Right lobe of liver (tissue), 4 donors: ENCODE measurements around the gene YY2.

ENCODE experiments used
- CTCF ChIP-seq, 4 donors: fragments of 200-600 bp in 3 of 4; fragments of 450-650 bp in 1 of 4; IDR thresholded peaks; one replicate each; pipeline versions ENCODE4 v1.5.1 to v1.8.0; 2016 to 2022; ENCODE audit warnings: antibody characterized with exemption in 4 of 4, mild to moderate bottlenecking in 2 of 4
- POLR2A ChIP-seq: fragments of 450-650 bp; IDR thresholded peaks from one replicate; pipeline ENCODE4 v1.6.1; 2017; ENCODE audit warnings: antibody characterized with exemption, mild to moderate bottlenecking
- donor health status: DM: no; HTN: no; CAD: no.
- donor health status: DM: no; HTN: no; CAD: no.
- donor health status: DM: no; HTN: yes; CAD: no.

- TF ChIP-seq POLR2A (no peak), CTCF (IDR thresholded peaks at IDR 0.05) (no peak)
These were observed 10.7 kb upstream of the YY2 start for GRCh38 chrX:21845096-21845495.
